ENCODE measurements around the gene CLCN5.

GRCh38 chrX:50073601-50074000, 151.2 kb downstream of the CLCN5 start:
- TF ChIP-seq CTCF (IDR thresholded peaks at IDR 0.05) (no peak), POLR2A (IDR thresholded peaks at IDR 0.05) (no peak), POLR2AphosphoS5 (IDR thresholded peaks at IDR 0.05) (no peak)
